Thyroid gland (tissue), 4 donors: ENCODE data around the gene EFNA2. TPM values are rescaled to one million over a fixed set of nuclear protein-coding genes. Genes with fewer than 3 reads are reported as not detected.

Experiments used
- DNase-seq, 2 donors: peaks; one replicate each; pipeline ENCODE4 v3.0.0-alpha.2; 2019
- H3K27ac ChIP-seq, 3 donors: fragments of 200-600 bp; sonication (generic); 1 replicate in 2 of 3; 2 replicates in 1 of 3; pipeline ENCODE4 v1.5.1; 2016 to 2019; ENCODE audit warnings: mild to moderate bottlenecking in 1 of 3, moderate library complexity in 1 of 3
- H3K27me3 ChIP-seq: fragments of 200-600 bp; sonication (generic); one replicate; pipeline ENCODE4 v1.5.1; 2019
- H3K36me3 ChIP-seq, 2 donors: fragments of 200-600 bp; sonication (generic); one replicate each; pipeline ENCODE4 v1.5.1; 2016 to 2019
- H3K4me1 ChIP-seq, 2 donors: fragments of 200-600 bp; sonication (generic); one replicate each; pipeline ENCODE4 v1.5.1; 2017 to 2019
- H3K4me3 ChIP-seq, 3 donors: fragments of 200-600 bp; sonication (generic); replicated peaks in 1 of 3; 1 replicate in 2 of 3; 2 replicates in 1 of 3; pipeline ENCODE4 v1.5.1; 2016; ENCODE audit warnings: mild to moderate bottlenecking in 1 of 3
- H3K9me3 ChIP-seq: fragments of 200-600 bp; sonication (generic); one replicate; pipeline ENCODE4 v1.5.1; 2017
- CTCF ChIP-seq, 6 experiments: fragments of 200-600 bp in 3 of 6; fragments of 450-650 bp in 3 of 6; sonication (generic) in 3 of 6; IDR thresholded peaks; one replicate each; pipeline ENCODE4 v1.5.1; 2016 to 2019; ENCODE audit warnings: antibody characterized with exemption in 6 of 6, mild to moderate bottlenecking in 2 of 6, inconsistent platforms in 1 of 6, moderate library complexity in 1 of 6
- POLR2A ChIP-seq, 2 donors: fragments of 450-650 bp; IDR thresholded peaks; one replicate each; pipeline ENCODE4 v1.6.1; 2017; ENCODE audit warnings: antibody characterized with exemption in 2 of 2, mild to moderate bottlenecking in 2 of 2, moderate library complexity in 1 of 2
- WGBS, 2 donors: methylation state at CpG; one replicate each; pipeline ENCODE4 v1.1.5; 2017; 5-methylcytosine and 5-hydroxymethylcytosine counted together
- intact Hi-C: fragments of 100-400 bp; cut with DNase I; formaldehyde crosslinking; loops from one replicate; pipeline ENCODE4 v1.15.1; 2023
- total RNA-seq, 4 donors: library from RNA; depleted of rRNA; stranded (reverse); fragments of >200 nt; gene quantifications; one replicate each; pipeline ENCODE4 v1.2.3, GENCODE V29; 2016

EFNA2 gene
- total RNA-seq, 4 donors from 2014 or later: not detected

GRCh38 chr19:1268226-1269064 is 17.2 kb upstream of the EFNA2 start:
- Histone ChIP-seq H3K36me3 (peaks cover 26 to 35% of the 10 kb centered on the region in 2 donors), H3K27me3 (no peaks in the 10 kb centered on the region), H3K9me3 (no peaks in the 10 kb centered on the region), H3K27ac (peak overlapping the region; percentile 44 to 95 (median 46)), H3K4me3 (no peak overlapping the region), H3K4me1 (peaks cover 58 to 81% of the 10 kb centered on the region in 2 donors)
- intact Hi-C loops: no loop called here
- no peak for DNase-seq
- no peak for TF ChIP-seq CTCF (IDR thresholded peaks at IDR 0.05)
- no peak for TF ChIP-seq POLR2A (IDR thresholded peaks at IDR 0.05)
- 48 to 59% methylated on average over 33 to 40 of the region's 40 CpGs for WGBS, 2 donors

- Histone ChIP-seq H3K4me1 (peaks cover 55 to 81% of the 10 kb centered on the region in 2 donors), H3K9me3 (no peaks in the 10 kb centered on the region), H3K27me3 (no peaks in the 10 kb centered on the region), H3K36me3 (peaks cover 33 to 41% of the 10 kb centered on the region in 2 donors), H3K27ac (peak within 1 kb of the TSS; percentile 84 to 95 (median 93)), H3K4me3 (peak within 1 kb of the TSS; percentile 21 to 82 (median 48))
- TF ChIP-seq CTCF (IDR thresholded peaks at IDR 0.05) (no peak), POLR2A (IDR thresholded peaks at IDR 0.05) (peak; percentile 98 to 99)
- DNase-seq: peak; percentile 100
- intact Hi-C loops: no loop called here
- WGBS, 2 donors: 0 to 1% methylated on average over 9 to 25 of the region's 50 CpGs
Measured at GRCh38 chr19:1269065-1269477, 16.6 kb upstream of the EFNA2 start, which contains the start of gene CIRBP. Gene CIRBP, plus strand, starts transcription at chr19:1269332. Its CDS starts 1,602 bp downstream, at chr19:1270934.

GRCh38 chr19:1269478-1270212 is 16.0 kb upstream of the EFNA2 start:
- 0 to 1% methylated on average over 23 to 35 of the region's 64 CpGs for WGBS, 2 donors
- H3K4me1 ChIP-seq: peaks cover 58 to 87% of the 10 kb centered on the region in 2 donors
- H3K4me3 ChIP-seq: peak overlapping the region; percentile 21 to 82 (median 48)
- peak in 1 of 2 donors; percentile 65 for TF ChIP-seq POLR2A (IDR thresholded peaks at IDR 0.05)
- TF ChIP-seq CTCF (IDR thresholded peaks at IDR 0.05): peak in 1 of 6 experiments; percentile 18
- intact Hi-C loops: no loop called here
- peak; percentile 88 to 89 for DNase-seq
- H3K36me3 ChIP-seq: peaks cover 38 to 47% of the 10 kb centered on the region in 2 donors
- H3K9me3 ChIP-seq: no peaks in the 10 kb centered on the region
- peak overlapping the region; percentile 84 to 95 (median 93) for H3K27ac ChIP-seq
- H3K27me3 ChIP-seq: no peaks in the 10 kb centered on the region

GRCh38 chr19:1270213-1270853 is 15.3 kb upstream of the EFNA2 start:
- WGBS, 2 donors: 22 to 26% methylated on average over 6 to 8 of the region's 8 CpGs
- no peaks in the 10 kb centered on the region for H3K27me3 ChIP-seq
- DNase-seq: peak; percentile 72 to 73

More at GRCh38 chr19:1270213-1270853, 15.3 kb upstream of the EFNA2 start:
- peaks cover 42 to 52% of the 10 kb centered on the region in 2 donors for H3K36me3 ChIP-seq
- H3K4me1 ChIP-seq: peaks cover 61 to 86% of the 10 kb centered on the region in 2 donors
- H3K27ac ChIP-seq: peak overlapping the region; percentile 84 to 95 (median 93)
- H3K4me3 ChIP-seq: peak overlapping the region; percentile 5 to 82 (median 48)
- TF ChIP-seq CTCF (IDR thresholded peaks at IDR 0.05) (no peak), POLR2A (IDR thresholded peaks at IDR 0.05) (no peak)
- H3K9me3 ChIP-seq: no peaks in the 10 kb centered on the region
- intact Hi-C loops: no loop called here
